HG02610 (cell line): ENCODE measurements around the gene DLGAP1.
A peak's percentile ranks its signal among the peaks of the same experiment; 100 is the strongest.
"Not testable (repeated sequence)": the region's sequence is repeated elsewhere in the genome, so short reads cannot be mapped to it uniquely, and the experiment has no call there.

ENCODE experiments used
- ATAC-seq: cut with Tn5 transposase; IDR thresholded peaks from one replicate; pipeline ENCODE4 v1.9.1; 2021; ENCODE audit warnings: mild to moderate bottlenecking, moderate library complexity; ENCODE audit not compliant: unreplicated experiment

The DLGAP1 gene

GRCh38 chr18:4391859-4392258, 63.2 kb downstream of the DLGAP1 start:
- ATAC-seq = no peak

- ATAC-seq = no peak
Measured at GRCh38 chr18:4385876-4386275, 69.2 kb downstream of the DLGAP1 start.

- no peak for ATAC-seq
Measured at GRCh38 chr18:4384932-4385331, 70.2 kb downstream of the DLGAP1 start.

- no peak for ATAC-seq
Measured at GRCh38 chr18:4374564-4374963, 80.5 kb downstream of the DLGAP1 start.

GRCh38 chr18:4369705-4370104, 85.4 kb downstream of the DLGAP1 start:
- no peak for ATAC-seq

- no peak for ATAC-seq
Measured at GRCh38 chr18:4360221-4360715, 94.8 kb downstream of the DLGAP1 start.

GRCh38 chr18:4358618-4359017, 96.5 kb downstream of the DLGAP1 start:
- ATAC-seq = no peak

GRCh38 chr18:4357579-4357978, 97.5 kb downstream of the DLGAP1 start:
- ATAC-seq = no peak

GRCh38 chr18:4356929-4357328, 98.2 kb downstream of the DLGAP1 start:
- ATAC-seq = no peak

- ATAC-seq = no peak
Measured at GRCh38 chr18:4353853-4354418, 101.2 kb downstream of the DLGAP1 start.

- no peak for ATAC-seq
Measured at GRCh38 chr18:4352746-4353551, 102.2 kb downstream of the DLGAP1 start.

- ATAC-seq = no peak
Measured at GRCh38 chr18:4351005-4351404, 104.1 kb downstream of the DLGAP1 start.

GRCh38 chr18:4335386-4335785, 119.7 kb downstream of the DLGAP1 start:
- no peak for ATAC-seq

GRCh38 chr18:4333043-4333442, 122.1 kb downstream of the DLGAP1 start:
- ATAC-seq = no peak

GRCh38 chr18:4319738-4320677, 135.1 kb downstream of the DLGAP1 start:
- peak; percentile 53 for ATAC-seq

GRCh38 chr18:4318311-4318710, 136.8 kb downstream of the DLGAP1 start:
- ATAC-seq = no peak

GRCh38 chr18:4311945-4312344, 143.2 kb downstream of the DLGAP1 start:
- not testable (repeated sequence) for ATAC-seq

- no peak for ATAC-seq
Measured at GRCh38 chr18:4311136-4311535, 144.0 kb downstream of the DLGAP1 start.

- ATAC-seq = no peak
Measured at GRCh38 chr18:4309227-4309626, 145.9 kb downstream of the DLGAP1 start.

- ATAC-seq = no peak
Measured at GRCh38 chr18:4308576-4308975, 146.5 kb downstream of the DLGAP1 start.

- no peak for ATAC-seq
Measured at GRCh38 chr18:4299395-4299794, 155.7 kb downstream of the DLGAP1 start.
